Activated CD8-positive, alpha-beta T cell treated with anti-CD3 and anti-CD28 coated beads for 36 hours (primary cell): ENCODE results near the gene PREX1. TPM values are rescaled to one million over a fixed set of nuclear protein-coding genes. Genes with fewer than 3 reads are reported as not detected.
A peak's percentile ranks its signal among the peaks of the same experiment; 100 is the strongest.

ENCODE experiments used
- ATAC-seq: fragments of 200-7000 bp; cut with Tn5 transposase; one replicate; pipeline ENCODE4 v1.10.0; 2021; ENCODE audit warnings: mild to moderate bottlenecking, moderate library complexity
- CTCF ChIA-PET: fragments of 350-600 bp; sonication (Branson Sonifier 250); formaldehyde crosslinking; loops from one replicate; lab custom pipeline; 2021; ENCODE audit warnings: antibody characterized with exemption; lab: Charles Lee
- POLR2A ChIA-PET: fragments of 350-600 bp; sonication (Branson Sonifier 250); formaldehyde crosslinking; loops from one replicate; lab custom pipeline; 2021; ENCODE audit warnings: antibody characterized with exemption; lab: Charles Lee
- DNase-seq: peaks from one replicate; pipeline ENCODE4 v3.0.0-alpha.2; 2020
- H3K27ac Mint-ChIP-seq: one replicate; pipeline ENCODE4 v1.8.0; 2021; ENCODE audit warnings: mild to moderate bottlenecking, mixed read lengths
- H3K27me3 Mint-ChIP-seq: one replicate; pipeline ENCODE4 v1.8.0; 2021; ENCODE audit warnings: mixed read lengths
- H3K36me3 Mint-ChIP-seq: one replicate; pipeline ENCODE4 v1.8.0; 2021; ENCODE audit warnings: low read depth, mixed read lengths
- H3K4me1 Mint-ChIP-seq: one replicate; pipeline ENCODE4 v1.8.0; 2021; ENCODE audit warnings: low read depth, mixed read lengths
- H3K4me3 Mint-ChIP-seq: one replicate; pipeline ENCODE4 v1.8.0; 2021; ENCODE audit warnings: mild to moderate bottlenecking, moderate library complexity, mixed read lengths
- H3K9me3 Mint-ChIP-seq: one replicate; pipeline ENCODE4 v1.8.0; 2021; ENCODE audit warnings: mixed read lengths
- intact Hi-C: fragments of 100-400 bp; cut with micrococcal nuclease; formaldehyde crosslinking; loops from one replicate; pipeline ENCODE4 v1.10.0; 2022
- total RNA-seq, 2 experiments: library from RNA; stranded (reverse); gene quantifications; one replicate each; pipeline ENCODE4 v1.2.3, GENCODE V29; 2021
- TF ChIP-seq, protein P1 (sequence below): fragments of 200-600 bp; IDR thresholded peaks from one replicate; pipeline ENCODE4 v1.8.0; 2022; ENCODE audit warnings: antibody characterized with exemption, mild to moderate bottlenecking

PREX1 gene
- total RNA-seq, 2 experiments from 2014 or later, result 79.7 to 80.5 TPM

DNA sequence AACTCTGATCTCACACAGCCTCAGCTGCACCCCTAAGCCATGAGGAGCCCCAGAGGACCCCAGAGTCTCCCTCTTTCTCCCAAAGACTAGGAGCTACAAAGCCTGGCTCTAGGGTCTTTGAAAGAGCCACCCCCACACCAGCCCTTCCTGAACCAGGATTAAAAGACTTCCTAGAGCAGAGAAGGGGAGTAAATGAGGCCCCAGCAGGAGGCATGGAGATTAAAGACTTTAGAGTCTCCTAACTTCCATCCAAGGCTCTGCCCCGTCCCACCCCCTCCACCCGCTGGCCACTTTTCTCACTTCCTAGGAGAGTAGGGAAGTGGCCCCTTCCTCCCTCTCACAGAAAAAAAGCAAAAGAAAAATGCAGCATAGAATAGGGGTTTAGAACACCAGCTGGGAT is 1.7 kb downstream of the PREX1 start:
- peak overlapping the region; percentile 96 for H3K4me3 Mint-ChIP-seq
- no peaks in the 10 kb centered on the region for H3K9me3 Mint-ChIP-seq
- H3K36me3 Mint-ChIP-seq, result peaks cover 37% of the 10 kb centered on the region
- peak overlapping the region; percentile 98 for H3K27ac Mint-ChIP-seq
- intact Hi-C loops, result loop anchor here (5.0 kb wide), 1 partner anchor 169 kb away; no protein-coding TSS in a partner anchor
- TF ChIP-seq, protein P1, sequence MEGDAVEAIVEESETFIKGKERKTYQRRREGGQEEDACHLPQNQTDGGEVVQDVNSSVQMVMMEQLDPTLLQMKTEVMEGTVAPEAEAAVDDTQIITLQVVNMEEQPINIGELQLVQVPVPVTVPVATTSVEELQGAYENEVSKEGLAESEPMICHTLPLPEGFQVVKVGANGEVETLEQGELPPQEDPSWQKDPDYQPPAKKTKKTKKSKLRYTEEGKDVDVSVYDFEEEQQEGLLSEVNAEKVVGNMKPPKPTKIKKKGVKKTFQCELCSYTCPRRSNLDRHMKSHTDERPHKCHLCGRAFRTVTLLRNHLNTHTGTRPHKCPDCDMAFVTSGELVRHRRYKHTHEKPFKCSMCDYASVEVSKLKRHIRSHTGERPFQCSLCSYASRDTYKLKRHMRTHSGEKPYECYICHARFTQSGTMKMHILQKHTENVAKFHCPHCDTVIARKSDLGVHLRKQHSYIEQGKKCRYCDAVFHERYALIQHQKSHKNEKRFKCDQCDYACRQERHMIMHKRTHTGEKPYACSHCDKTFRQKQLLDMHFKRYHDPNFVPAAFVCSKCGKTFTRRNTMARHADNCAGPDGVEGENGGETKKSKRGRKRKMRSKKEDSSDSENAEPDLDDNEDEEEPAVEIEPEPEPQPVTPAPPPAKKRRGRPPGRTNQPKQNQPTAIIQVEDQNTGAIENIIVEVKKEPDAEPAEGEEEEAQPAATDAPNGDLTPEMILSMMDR, result no peak
- DNase-seq (no peak), ATAC-seq (no peak)
- H3K4me1 Mint-ChIP-seq, result peaks cover 51% of the 10 kb centered on the region
- ChIA-PET POLR2A (interaction anchor here (0.6 to 3.7 kb wide), 11 partner anchors 8 to 455 kb away, joined by 3 to 18 read pairs (median 4); no protein-coding TSS in a partner anchor), CTCF (interaction anchor here (1.0 to 3.6 kb wide), 5 partner anchors 35 to 168 kb away, joined by 3 to 12 read pairs (median 7); partner anchors contain the start of gene ARFGEF2)
- H3K27me3 Mint-ChIP-seq, result no peaks in the 10 kb centered on the region

DNA sequence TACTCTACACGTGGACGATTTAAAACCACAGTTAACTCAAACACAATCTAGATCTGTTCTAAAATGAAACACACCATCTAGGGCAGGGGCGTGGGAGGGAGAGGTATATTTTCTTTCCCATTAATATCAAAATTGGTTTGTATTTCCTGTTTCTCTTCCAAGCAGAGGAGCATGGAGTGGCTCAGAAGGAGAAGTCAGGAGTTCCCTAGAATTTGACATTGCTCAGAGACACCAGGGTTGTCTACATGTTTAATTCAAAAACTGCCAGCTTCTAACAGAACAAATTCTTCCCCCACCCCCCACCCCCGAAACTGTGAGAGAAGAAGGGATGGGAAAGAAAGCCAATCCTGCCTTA is 2.3 kb downstream of the PREX1 start:
- Mint-ChIP-seq H3K4me3 (peak overlapping the region; percentile 96), H3K4me1 (peaks cover 56% of the 10 kb centered on the region), H3K9me3 (no peaks in the 10 kb centered on the region), H3K27ac (peak overlapping the region; percentile 98), H3K36me3 (peaks cover 39% of the 10 kb centered on the region), H3K27me3 (no peaks in the 10 kb centered on the region)
- peak; percentile 33 for DNase-seq
- ChIA-PET POLR2A (interaction anchor here (0.6 to 3.7 kb wide), 7 partner anchors 37 to 456 kb away, joined by 3 to 18 read pairs (median 4); no protein-coding TSS in a partner anchor), CTCF (interaction anchor here (0.7 to 3.6 kb wide), 4 partner anchors 54 to 168 kb away, joined by 3 to 12 read pairs (median 8); no protein-coding TSS in a partner anchor)
- intact Hi-C loops, result loop anchor here (5.0 kb wide), 1 partner anchor 168 kb away; no protein-coding TSS in a partner anchor
- ATAC-seq, result no peak
- TF ChIP-seq, protein P1, result no peak

DNA sequence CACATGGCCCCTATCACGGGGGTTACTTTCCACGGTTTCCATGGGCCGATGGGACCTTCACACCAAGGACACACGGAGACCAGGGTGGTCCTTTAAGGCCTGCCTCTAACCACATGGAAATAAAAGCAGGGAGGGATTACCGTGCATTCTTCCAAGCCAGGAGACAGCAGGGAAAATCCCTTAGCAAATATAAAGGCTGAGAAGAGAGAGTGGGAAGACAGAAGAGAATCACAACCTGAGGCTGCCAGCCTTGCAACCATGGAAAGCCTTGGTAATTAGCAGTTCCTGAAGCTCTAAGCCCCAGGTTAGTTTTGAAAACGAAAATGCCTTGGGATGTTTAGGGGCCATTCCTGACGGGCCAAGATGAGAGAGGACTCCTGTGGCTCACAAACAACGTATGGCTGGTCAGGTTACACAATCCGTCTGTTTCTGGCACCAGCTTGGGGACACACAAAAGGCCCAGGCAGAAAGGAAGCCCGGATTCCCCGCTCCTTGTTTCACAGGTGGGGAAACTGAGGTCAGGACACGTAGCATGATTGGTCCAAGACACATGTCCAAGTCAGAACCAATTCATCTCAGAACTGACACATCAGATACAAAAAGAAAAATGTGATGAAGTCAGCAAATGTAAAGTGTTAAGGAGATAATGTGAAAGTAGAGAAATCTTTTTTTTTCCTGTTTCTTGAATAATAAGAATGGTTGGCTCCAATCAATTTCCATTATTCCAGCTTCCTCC is 2.8 kb downstream of the PREX1 start:
- CTCF ChIA-PET, result interaction anchor here (0.7 to 3.6 kb wide), 3 partner anchors 55 to 167 kb away, joined by 3 to 12 read pairs (median 10); no protein-coding TSS in a partner anchor

DNA sequence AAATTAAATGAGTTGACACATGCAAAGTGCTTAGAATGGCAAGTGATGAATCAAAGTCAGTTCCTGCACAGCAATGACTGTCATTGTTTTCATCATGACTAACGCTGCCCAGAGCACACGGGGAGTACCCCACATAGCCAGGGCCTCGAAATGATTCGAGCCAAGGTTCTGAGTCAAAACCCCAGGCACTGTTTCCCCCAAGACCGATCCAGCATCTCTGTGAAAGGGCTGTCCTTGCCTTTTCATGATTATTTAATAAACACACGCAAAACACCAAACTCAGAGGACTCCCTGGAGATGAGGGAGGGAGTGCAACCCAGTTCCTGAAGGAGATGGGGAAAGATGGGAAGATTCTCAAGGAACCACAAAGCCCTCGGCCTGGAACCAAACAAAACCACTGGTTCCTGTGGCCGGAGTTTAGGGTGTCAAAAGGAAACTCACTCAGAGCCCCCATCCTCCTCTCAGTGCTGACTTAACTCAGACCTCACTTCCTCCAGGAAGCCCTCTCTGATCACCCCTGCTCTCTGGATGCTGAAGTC is 3.8 kb downstream of the PREX1 start:
- H3K27ac Mint-ChIP-seq, result peak overlapping the region; percentile 98
- H3K27me3 Mint-ChIP-seq, result no peaks in the 10 kb centered on the region
- CTCF ChIA-PET, result no interaction called here

More for the DNA sequence above, 2.8 kb downstream of the PREX1 start:
- TF ChIP-seq, protein P1, result no peak
- peaks cover 44% of the 10 kb centered on the region for H3K36me3 Mint-ChIP-seq
- ATAC-seq, result no peak
- no peak for DNase-seq
- peak overlapping the region; percentile 98 for H3K27ac Mint-ChIP-seq
- POLR2A ChIA-PET, result interaction anchor here (0.9 to 3.7 kb wide), 6 partner anchors 36 to 107 kb away, joined by 3 to 18 read pairs (median 6); no protein-coding TSS in a partner anchor
- H3K27me3 Mint-ChIP-seq, result no peaks in the 10 kb centered on the region
- peak overlapping the region; percentile 96 for H3K4me3 Mint-ChIP-seq
- H3K4me1 Mint-ChIP-seq, result peaks cover 61% of the 10 kb centered on the region
- H3K9me3 Mint-ChIP-seq, result no peaks in the 10 kb centered on the region
- intact Hi-C loops, result loop anchor here (5.0 kb wide), 2 partner anchors 43 to 168 kb away; no protein-coding TSS in a partner anchor

More for the DNA sequence above, 3.8 kb downstream of the PREX1 start:
- DNase-seq (peak; percentile 88), ATAC-seq (peak; percentile 76)
- POLR2A ChIA-PET, result interaction anchor here (0.9 to 1.5 kb wide), 2 partner anchors 23 to 106 kb away, joined by 4 to 5 read pairs; no protein-coding TSS in a partner anchor
- Mint-ChIP-seq H3K36me3 (peaks cover 51% of the 10 kb centered on the region), H3K4me1 (peaks cover 71% of the 10 kb centered on the region), H3K9me3 (no peaks in the 10 kb centered on the region), H3K4me3 (peak overlapping the region; percentile 96)
- TF ChIP-seq, protein P1, result no peak
- intact Hi-C loops, result loop anchor here (2.0 to 5.0 kb wide), 3 partner anchors 42 to 107 kb away; no protein-coding TSS in a partner anchor
